Activated T-cell treated with anti-CD3 and anti-CD28 coated beads for 1 hour (primary cell): ENCODE results near the gene PPFIBP1.
"Not testable (repeated sequence)": the region's sequence is repeated elsewhere in the genome, so short reads cannot be mapped to it uniquely, and the experiment has no call there.

ENCODE experiments used
- DNase-seq: peaks from one replicate; pipeline ENCODE4 v3.0.0-alpha.2; 2020; ENCODE audit warnings: low read depth

Gene PPFIBP1

GRCh38 chr12:27627853-27628469, 104.0 kb downstream of the PPFIBP1 start:
- not testable (repeated sequence) for DNase-seq

- not testable (repeated sequence) for DNase-seq
Observed at GRCh38 chr12:27630219-27630618, 106.2 kb downstream of the PPFIBP1 start.

DNA sequence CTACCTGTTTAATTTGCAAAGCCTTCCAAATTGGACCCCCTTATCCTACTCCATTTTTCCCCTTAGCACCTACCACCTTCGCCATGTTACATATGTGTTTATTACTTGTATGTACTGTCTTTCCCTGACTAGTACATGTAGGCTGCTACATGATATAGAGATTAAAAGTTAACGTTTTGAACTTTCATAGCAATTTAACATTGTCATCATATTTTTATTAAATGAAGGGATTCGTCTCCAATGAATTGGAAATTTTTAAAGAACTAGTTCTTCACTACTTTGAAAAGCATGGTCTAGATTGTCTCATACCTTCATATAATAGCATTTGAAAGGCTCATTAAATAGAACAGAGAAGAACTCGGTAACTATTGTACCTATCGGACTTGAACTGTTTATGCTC, 107.4 kb downstream of the PPFIBP1 start:
- no peak for DNase-seq

- DNase-seq, result no peak
Observed at GRCh38 chr12:27631813-27632491, 107.9 kb downstream of the PPFIBP1 start.

GRCh38 chr12:27635349-27635972, 111.5 kb downstream of the PPFIBP1 start:
- no peak for DNase-seq

- DNase-seq, result not testable (repeated sequence)
Observed at GRCh38 chr12:27636569-27636968, 112.6 kb downstream of the PPFIBP1 start.

- no peak for DNase-seq
Observed at GRCh38 chr12:27637524-27637923, 113.5 kb downstream of the PPFIBP1 start.

- no peak for DNase-seq
Observed at GRCh38 chr12:27639265-27639664, 115.3 kb downstream of the PPFIBP1 start.

DNA sequence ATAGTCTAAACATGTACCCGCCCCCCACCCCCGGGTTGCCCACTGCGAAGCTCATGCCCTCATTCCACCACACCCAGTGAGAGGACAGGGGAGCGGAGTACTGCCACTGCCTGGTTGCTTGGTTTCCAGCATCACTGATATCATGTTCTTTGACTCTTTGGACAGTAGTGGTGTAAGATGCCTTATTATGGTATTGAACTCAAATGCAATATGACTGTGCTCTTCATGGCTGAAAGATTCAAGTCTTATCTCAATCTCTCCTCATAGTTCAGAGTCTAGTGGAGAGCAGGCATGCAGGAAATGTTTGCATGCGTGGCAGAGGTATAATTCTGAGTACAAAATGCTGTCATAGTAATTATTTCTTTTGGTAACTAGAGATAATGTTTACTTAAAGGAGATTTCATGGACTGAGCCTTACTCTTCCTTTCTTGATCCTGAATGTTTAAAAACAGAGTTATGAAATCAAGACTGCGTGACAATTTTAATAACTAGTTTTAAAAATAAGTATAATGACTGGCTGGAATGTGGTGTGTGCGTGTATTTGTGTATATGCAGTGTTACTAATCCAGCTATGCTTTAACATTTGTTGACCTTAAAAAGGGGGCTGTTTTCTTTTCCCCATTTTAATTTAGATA, 116.7 kb downstream of the PPFIBP1 start:
- not testable (repeated sequence) for DNase-seq

DNA sequence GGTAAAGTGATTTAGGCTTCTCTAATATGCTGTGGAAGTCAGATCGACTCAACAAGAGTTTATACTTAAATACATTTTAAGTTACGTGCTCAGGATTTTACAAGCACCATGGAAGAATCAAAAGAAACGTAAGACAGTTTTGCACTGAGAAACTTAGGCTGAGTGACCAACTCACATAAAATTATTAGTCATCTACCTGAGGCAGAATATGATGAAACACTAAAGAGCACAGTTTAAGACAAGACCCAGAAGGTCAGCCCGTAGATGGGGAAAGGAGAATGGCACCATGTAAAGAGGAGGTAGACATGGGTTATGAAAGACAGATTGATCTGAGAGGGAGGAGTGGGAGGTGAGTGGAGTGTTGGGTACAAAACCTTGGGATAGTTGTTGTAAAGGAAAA, 118.4 kb downstream of the PPFIBP1 start:
- not testable (repeated sequence) for DNase-seq

- not testable (repeated sequence) for DNase-seq
Observed at GRCh38 chr12:27642892-27643291, 118.9 kb downstream of the PPFIBP1 start.

DNA sequence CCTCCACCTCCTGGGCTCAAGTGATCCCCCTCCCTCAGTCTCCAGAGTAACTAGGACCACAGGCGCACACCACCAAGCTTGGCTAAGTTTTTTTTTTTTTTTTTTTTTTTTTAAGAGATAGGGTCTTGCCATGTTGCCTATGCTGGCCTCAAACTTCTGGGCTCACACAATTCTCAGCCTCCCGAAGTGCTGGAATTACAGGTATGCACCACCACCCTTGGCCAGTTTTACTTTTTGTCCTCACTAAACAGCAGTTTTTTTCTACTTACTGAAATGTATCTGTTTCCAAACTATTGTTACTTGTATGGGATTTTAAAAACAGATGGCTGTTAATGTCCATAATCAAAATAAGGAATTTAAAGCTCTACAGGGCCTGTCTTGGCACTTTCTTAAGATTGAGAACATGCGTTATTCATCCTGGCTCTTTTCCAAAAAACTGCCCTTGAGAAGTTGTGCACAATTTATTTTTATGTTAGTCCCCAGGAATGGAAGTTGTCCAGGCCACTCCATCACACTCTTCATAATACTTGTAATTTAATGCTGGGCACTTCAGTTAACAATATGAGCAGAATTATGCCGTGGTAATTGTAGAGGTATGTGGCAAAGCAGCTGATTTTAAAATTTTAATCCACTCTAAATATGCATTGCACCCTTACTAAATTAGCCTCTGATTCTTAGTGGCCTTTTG, 120.3 kb downstream of the PPFIBP1 start:
- DNase-seq, result no peak

DNA sequence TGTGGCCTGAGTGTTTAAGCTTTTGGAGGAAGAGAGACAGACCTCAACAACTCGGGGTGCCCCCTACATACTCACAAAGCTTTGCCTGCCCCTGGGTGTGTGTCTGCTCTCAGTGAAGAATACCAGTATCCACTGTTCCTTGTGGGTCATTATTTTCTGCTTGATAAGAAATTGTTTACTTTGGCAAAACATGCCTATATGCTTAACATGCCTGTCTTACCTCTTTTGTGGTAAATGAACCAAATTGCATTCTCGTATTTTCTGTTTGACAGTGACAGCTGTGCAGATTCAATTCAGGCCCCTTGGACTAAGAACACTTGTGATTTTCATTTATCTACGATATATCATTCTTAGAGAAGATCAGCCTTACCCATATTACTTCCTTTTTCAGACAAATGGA, 121.7 kb downstream of the PPFIBP1 start:
- DNase-seq, result no peak

DNA sequence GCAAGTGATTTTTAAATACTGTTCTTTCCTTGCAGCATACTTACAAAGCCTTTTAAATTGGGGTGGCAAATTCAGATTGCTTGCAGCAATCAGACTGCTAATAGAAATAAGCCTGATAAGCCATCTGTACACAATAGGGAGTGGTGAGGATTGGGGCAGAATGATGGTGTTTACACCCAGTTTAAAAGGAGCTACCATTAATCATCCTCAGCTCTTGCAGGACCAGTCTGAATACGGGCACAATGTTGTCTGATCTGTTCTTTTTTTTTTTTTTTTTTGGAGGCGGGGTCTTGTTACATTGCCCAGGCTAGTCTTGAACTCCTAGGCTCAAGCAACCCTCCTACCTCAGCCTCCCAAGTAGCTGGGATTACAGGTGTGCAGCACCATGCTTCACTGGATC, 122.1 kb downstream of the PPFIBP1 start:
- no peak for DNase-seq

- no peak for DNase-seq
Observed at GRCh38 chr12:27650011-27650410, 126.0 kb downstream of the PPFIBP1 start.

DNA sequence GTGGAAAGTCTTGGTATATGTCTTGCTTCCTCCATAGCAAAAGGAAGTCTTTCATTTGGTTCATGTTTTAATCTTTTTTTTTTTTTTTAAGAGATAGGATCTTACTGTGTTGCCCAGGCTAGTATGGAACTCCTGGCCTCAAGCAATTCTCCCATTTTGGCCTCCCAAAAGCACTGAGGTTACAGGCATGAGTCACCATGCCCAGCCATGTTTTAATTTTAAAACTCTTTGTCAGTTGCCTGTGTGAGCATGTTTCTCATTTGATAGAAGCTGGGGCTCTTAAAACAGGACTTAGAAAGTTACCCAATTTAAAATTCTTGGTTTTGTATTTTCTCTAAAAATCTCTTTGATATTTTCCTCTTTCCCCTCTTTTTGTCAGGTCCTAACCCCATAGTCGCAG, 127.2 kb downstream of the PPFIBP1 start:
- no peak for DNase-seq

- DNase-seq, result no peak
Observed at GRCh38 chr12:27652174-27652763, 128.3 kb downstream of the PPFIBP1 start.

GRCh38 chr12:27653661-27654060, 129.7 kb downstream of the PPFIBP1 start:
- DNase-seq, result no peak

- not testable (repeated sequence) for DNase-seq
Observed at GRCh38 chr12:27655476-27655875, 131.5 kb downstream of the PPFIBP1 start.

- DNase-seq, result no peak
Observed at GRCh38 chr12:27657296-27657695, 133.3 kb downstream of the PPFIBP1 start.

- no peak for DNase-seq
Observed at GRCh38 chr12:27665704-27666103, 141.7 kb downstream of the PPFIBP1 start.

- no peak for DNase-seq
Observed at GRCh38 chr12:27666510-27666909, 142.5 kb downstream of the PPFIBP1 start.
